ENCODE results near the gene RALGAPA1. TPM values are rescaled to one million over a fixed set of nuclear protein-coding genes. Genes with fewer than 3 reads are reported as not detected.

RALGAPA1 gene
- total RNA-seq, 6 experiments from 2014 or later: 12.1 to 16.1 (median 13.2) TPM

DNA sequence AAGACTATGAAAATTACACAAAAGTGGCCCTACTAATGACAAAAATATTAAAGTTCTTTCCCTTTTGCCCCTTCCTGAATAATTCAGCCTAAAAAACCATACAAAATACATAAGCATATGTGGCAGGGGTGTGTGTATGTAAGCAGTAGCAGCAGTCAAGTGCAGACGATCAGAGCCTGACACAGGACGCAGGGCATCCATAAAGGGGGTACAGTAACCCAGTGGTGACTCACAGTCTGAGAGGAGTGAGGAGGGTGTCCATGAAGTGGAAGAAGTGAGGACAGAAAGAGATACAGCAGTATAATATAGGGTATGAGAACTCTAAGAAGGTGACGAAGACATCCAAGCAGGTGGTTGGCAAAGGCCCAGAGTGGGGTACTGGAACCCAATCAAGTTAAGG, 56.7 kb downstream of the RALGAPA1 start:
- no peaks in the 10 kb centered on the region for H3K9me3 Mint-ChIP-seq
- H3K4me1 Mint-ChIP-seq (ENCODE audit: low read depth): peaks cover 11% of the 10 kb centered on the region; the same call in 1 of the 2 replicates
- no peaks in the 10 kb centered on the region; the same call in 1 of the 2 replicates for H3K27me3 Mint-ChIP-seq (ENCODE audit: insufficient read depth)
- peaks cover 36% of the 10 kb centered on the region for H3K36me3 Mint-ChIP-seq (ENCODE audit: low read depth)
- no peak for DNase-seq
- TF ChIP-seq, protein P1, sequence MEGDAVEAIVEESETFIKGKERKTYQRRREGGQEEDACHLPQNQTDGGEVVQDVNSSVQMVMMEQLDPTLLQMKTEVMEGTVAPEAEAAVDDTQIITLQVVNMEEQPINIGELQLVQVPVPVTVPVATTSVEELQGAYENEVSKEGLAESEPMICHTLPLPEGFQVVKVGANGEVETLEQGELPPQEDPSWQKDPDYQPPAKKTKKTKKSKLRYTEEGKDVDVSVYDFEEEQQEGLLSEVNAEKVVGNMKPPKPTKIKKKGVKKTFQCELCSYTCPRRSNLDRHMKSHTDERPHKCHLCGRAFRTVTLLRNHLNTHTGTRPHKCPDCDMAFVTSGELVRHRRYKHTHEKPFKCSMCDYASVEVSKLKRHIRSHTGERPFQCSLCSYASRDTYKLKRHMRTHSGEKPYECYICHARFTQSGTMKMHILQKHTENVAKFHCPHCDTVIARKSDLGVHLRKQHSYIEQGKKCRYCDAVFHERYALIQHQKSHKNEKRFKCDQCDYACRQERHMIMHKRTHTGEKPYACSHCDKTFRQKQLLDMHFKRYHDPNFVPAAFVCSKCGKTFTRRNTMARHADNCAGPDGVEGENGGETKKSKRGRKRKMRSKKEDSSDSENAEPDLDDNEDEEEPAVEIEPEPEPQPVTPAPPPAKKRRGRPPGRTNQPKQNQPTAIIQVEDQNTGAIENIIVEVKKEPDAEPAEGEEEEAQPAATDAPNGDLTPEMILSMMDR (IDR thresholded peaks at IDR 0.05): no peak
- no peak overlapping the region for H3K27ac Mint-ChIP-seq
- H3K4me3 Mint-ChIP-seq: no peak overlapping the region

DNA sequence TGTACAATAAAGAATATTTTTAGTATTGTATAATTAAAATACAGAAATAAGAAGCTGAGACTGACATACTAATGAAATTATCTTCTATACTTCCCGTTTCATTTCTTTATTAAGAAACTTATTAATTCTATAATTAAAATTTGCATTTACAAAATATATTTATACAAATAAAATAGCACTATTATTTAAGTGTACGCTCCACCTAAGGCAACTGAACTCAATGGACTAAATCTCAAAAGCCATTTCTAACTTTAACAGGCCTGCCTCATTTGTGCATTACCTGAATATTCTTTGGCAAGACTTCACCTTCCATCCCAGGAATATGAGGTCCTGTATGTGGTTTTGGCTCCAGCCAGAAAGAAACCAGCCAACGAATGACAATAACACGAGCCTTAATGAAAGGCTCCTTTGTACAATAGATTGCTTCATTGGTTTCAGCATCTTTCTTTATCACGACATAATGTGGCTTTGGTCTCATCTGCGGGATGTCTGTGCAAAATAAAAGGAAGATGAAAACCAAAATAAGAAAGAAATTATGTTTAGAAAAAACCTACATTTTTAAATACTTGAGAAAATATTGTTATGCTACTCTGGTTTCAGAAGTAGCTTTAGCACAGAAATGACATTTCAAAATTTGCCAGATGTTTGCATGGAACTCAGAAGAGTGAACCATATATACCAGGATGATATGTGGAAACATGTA, 58.7 kb downstream of the RALGAPA1 start:
- H3K27ac Mint-ChIP-seq: no peak overlapping the region
- no peaks in the 10 kb centered on the region; the same call in 1 of the 2 replicates for H3K27me3 Mint-ChIP-seq (ENCODE audit: insufficient read depth)
- peaks cover 14% of the 10 kb centered on the region; the same call in 1 of the 2 replicates for H3K4me1 Mint-ChIP-seq (ENCODE audit: low read depth)

DNA sequence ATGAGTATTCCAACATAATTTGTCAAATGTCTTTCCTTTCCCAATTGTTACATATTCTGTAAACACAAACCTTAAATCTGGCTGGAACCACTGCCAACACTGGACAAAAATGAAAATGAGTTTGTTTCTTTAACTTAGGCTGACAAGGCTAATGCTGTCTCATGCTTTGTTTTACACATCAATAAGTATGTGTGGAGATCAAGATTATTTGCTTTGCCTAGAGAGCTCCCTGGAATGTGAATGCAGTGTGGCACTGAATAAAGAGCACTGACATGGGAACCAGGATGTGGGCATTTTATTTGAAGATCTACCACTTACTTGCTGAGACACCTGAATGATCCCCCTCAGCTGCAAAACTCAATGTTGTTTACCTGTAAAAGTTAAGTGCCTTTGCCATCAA, 61.7 kb downstream of the RALGAPA1 start:
- Mint-ChIP-seq H3K9me3 (no peaks in the 10 kb centered on the region), H3K36me3 (ENCODE audit: low read depth) (peaks cover 2% of the 10 kb centered on the region; the same call in 1 of the 2 replicates), H3K4me1 (ENCODE audit: low read depth) (peaks cover 7% of the 10 kb centered on the region; the same call in 1 of the 2 replicates), H3K27ac (peak overlapping the region; percentile 8), H3K27me3 (ENCODE audit: insufficient read depth) (no peaks in the 10 kb centered on the region), H3K4me3 (no peak overlapping the region)
- TF ChIP-seq, protein P1 (IDR thresholded peaks at IDR 0.05): no peak
- DNase-seq: no peak

More for the DNA sequence above, 58.7 kb downstream of the RALGAPA1 start:
- no peak for DNase-seq
- Mint-ChIP-seq H3K4me3 (no peak overlapping the region), H3K9me3 (no peaks in the 10 kb centered on the region), H3K36me3 (ENCODE audit: low read depth) (peaks cover 25% of the 10 kb centered on the region)
- TF ChIP-seq, protein P1 (IDR thresholded peaks at IDR 0.05): no peak

DNA sequence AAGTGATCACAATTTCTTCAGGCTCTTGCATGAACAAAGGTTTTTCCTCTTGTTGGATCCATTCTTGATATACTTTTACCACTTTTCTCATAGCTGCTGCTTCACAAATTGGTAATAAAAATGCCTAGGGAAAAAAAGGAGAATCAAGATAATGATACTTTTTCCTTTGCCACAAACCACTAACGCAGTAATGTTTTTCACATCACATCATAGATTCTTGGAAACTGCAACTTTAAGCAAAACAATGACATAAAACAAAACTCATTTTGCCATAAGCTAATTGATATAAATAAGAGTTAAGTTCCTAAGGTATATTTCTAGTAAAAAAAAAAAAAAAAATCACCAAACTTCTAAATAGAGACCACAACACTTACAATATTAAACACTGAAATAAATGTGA, 66.7 kb downstream of the RALGAPA1 start:
- Mint-ChIP-seq H3K27ac (no peak overlapping the region), H3K9me3 (no peaks in the 10 kb centered on the region), H3K4me1 (ENCODE audit: low read depth) (peaks cover 4% of the 10 kb centered on the region), H3K4me3 (no peak overlapping the region), H3K36me3 (ENCODE audit: low read depth) (no peaks in the 10 kb centered on the region; the same call in 1 of the 2 replicates), H3K27me3 (ENCODE audit: insufficient read depth) (no peaks in the 10 kb centered on the region)
- TF ChIP-seq, protein P1 (IDR thresholded peaks at IDR 0.05): no peak
- DNase-seq: no peak

DNA sequence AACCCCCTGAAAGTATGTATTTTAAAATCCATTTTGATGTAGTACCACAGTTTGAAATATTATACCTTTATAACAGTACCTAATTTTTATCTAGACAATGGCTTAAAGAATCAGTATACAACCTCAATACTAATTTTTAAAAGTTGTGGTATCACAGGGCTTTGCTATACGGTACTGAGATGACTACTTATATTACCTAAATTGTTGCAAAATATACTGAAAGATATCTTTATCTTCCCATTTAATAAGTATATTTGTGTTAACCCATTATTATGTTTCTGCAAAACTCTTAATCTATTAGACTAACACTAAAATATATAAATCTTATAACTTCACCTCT, 67.1 kb downstream of the RALGAPA1 start:
- no peaks in the 10 kb centered on the region for H3K9me3 Mint-ChIP-seq
- H3K4me1 Mint-ChIP-seq (ENCODE audit: low read depth): no peaks in the 10 kb centered on the region; the same call in 1 of the 2 replicates

More for the DNA sequence above, 67.1 kb downstream of the RALGAPA1 start:
- TF ChIP-seq, protein P1 (IDR thresholded peaks at IDR 0.05): no peak
- no peak for DNase-seq
- Mint-ChIP-seq H3K4me3 (no peak overlapping the region), H3K27ac (no peak overlapping the region), H3K27me3 (ENCODE audit: insufficient read depth) (no peaks in the 10 kb centered on the region), H3K36me3 (ENCODE audit: low read depth) (no peaks in the 10 kb centered on the region)

Data from HFFc6 (cell line).